Adrenal gland (tissue), 12 donors: ENCODE measurements around the gene GRIN1. TPM values are rescaled to one million over a fixed set of nuclear protein-coding genes. Genes with fewer than 3 reads are reported as not detected.

ENCODE experiments used
- DNase-seq, 7 donors: peaks; one replicate each; pipeline ENCODE4 v3.0.0-alpha.2; 2019 to 2020
- H3K27ac ChIP-seq, 5 donors: fragments of 200-600 bp; sonication (generic) in 4 of 5; 1 replicate in 3 of 5; 2 replicates in 2 of 5; pipeline versions ENCODE4 v1.5.1 to v1.8.0; 2016 to 2020; ENCODE audit warnings: mild to moderate bottlenecking in 1 of 5
- H3K27me3 ChIP-seq: fragments of 200-600 bp; 2 replicates; pipeline ENCODE4 v1.8.0; 2021
- H3K36me3 ChIP-seq, 2 donors: fragments of 200-600 bp; replicated peaks in 1 of 2; 1 replicate in 1 of 2; 2 replicates in 1 of 2; pipeline versions ENCODE4 v1.5.1 to v1.8.0; 2018 to 2022
- H3K4me1 ChIP-seq, 2 donors: fragments of 200-600 bp; replicated peaks in 1 of 2; 1 replicate in 1 of 2; 2 replicates in 1 of 2; pipeline versions ENCODE4 v1.5.1 to v1.8.0; 2018 to 2021
- H3K4me3 ChIP-seq, 4 donors: fragments of 200-600 bp; sonication (generic) in 3 of 4; one replicate each; pipeline ENCODE4 v1.5.1; 2016 to 2018
- H3K9me3 ChIP-seq, 3 donors: fragments of 200-600 bp; sonication (generic) in 1 of 3; replicated peaks in 1 of 3; 1 replicate in 2 of 3; 2 replicates in 1 of 3; pipeline versions ENCODE4 v1.5.1 to v1.8.0; 2016 to 2021
- CTCF ChIP-seq, 6 experiments: fragments of 450-650 bp in 4 of 6; fragments of 200-600 bp in 2 of 6; sonication (generic) in 1 of 6; IDR thresholded peaks; 1 replicate in 5 of 6; 2 replicates in 1 of 6; pipeline versions ENCODE4 v1.5.1 to v1.8.0; 2016 to 2021; ENCODE audit warnings: antibody characterized with exemption in 6 of 6, mild to moderate bottlenecking in 2 of 6, moderate library complexity in 1 of 6
- POLR2A ChIP-seq, 2 donors: fragments of 450-650 bp; IDR thresholded peaks; one replicate each; pipeline ENCODE4 v1.6.1; 2017; ENCODE audit warnings: antibody characterized with exemption in 2 of 2, mild to moderate bottlenecking in 2 of 2, moderate library complexity in 1 of 2
- WGBS, 4 donors: extraction: QIAGEN DNeasy Blood & Tissue Kit in 2 of 4; methylation state at CpG; one replicate each; pipeline versions ENCODE4 v1.1.5 to v1.1.7; 2013 to 2017; 5-methylcytosine and 5-hydroxymethylcytosine counted together
- intact Hi-C, 2 donors: fragments of 100-400 bp; cut with DNase I; formaldehyde crosslinking; loops; one replicate each; pipeline versions ENCODE4 v1.14.1 to v1.15.0; 2022 to 2023
- polyA plus RNA-seq, 3 donors: library from polyadenylated mRNA; stranded (reverse); fragments of 200-250 nt in 2 of 3; fragments of 350-450 nt in 1 of 3; fragmentation: Illumina TruSeq in 1 of 3; extraction: RNeasy Lipid Tissue Mini Kit (QIAGEN cat#74804) in 1 of 3; gene quantifications; one replicate each; pipeline ENCODE4 v1.2.3, GENCODE V29; 2013 to 2014
- total RNA-seq, 9 donors: library from RNA; depleted of rRNA in 4 of 9; stranded (reverse); fragments of >200 nt in 4 of 9; fragments of 120-200 nt in 1 of 9; fragmentation: NEBNext Ultra II Directional in 1 of 9; extraction: Animal tissue kit (Norgen Biotek cat#: 25700) in 1 of 9; gene quantifications; one replicate each; pipeline versions ENCODE4 v1.1.0 to v1.2.4, GENCODE V29; 2013 to 2023
- donor health status: healthy with polysubstance abuse.
- donor health status: Bipolar disorder and iron deficiency.
- donor health status: DM: yes; HTN: yes; CAD: no.
- donor health status: DM: no; HTN: no; CAD: no.
- donor health status: DM: no; HTN: no; CAD: no.
- donor health status: DM: yes; HTN: yes; CAD: no.

The GRIN1 gene
- total and polyA plus RNA-seq, 12 donors = 0.04 to 0.28 (median 0.10) TPM; not detected in 5

GRCh38 chr9:137096785-137097546 is 42.0 kb upstream of the GRIN1 start:
- Histone ChIP-seq H3K9me3 (no peaks in the 10 kb centered on the region), H3K4me1 (no peaks in the 10 kb centered on the region), H3K27me3 (no peaks in the 10 kb centered on the region), H3K27ac (no peak overlapping the region), H3K4me3 (no peak overlapping the region), H3K36me3 (peaks cover 0 to 59% of the 10 kb centered on the region in 2 donors)
- intact Hi-C loops = no loop called here
- whole genome bisulfite sequencing, 4 donors = 91 to 93% (median 91%) methylated on average over 23 to 31 of the region's 31 CpGs
- TF ChIP-seq POLR2A (IDR thresholded peaks at IDR 0.05) (no peak), CTCF (IDR thresholded peaks at IDR 0.05) (no peak)
- DNase-seq = no peak

GRCh38 chr9:137097761-137098462 is 41.0 kb upstream of the GRIN1 start:
- no peak for DNase-seq
- intact Hi-C loops = no loop called here
- H3K4me3 ChIP-seq = no peak overlapping the region
- peaks cover 0 to 59% of the 10 kb centered on the region in 2 donors for H3K36me3 ChIP-seq
- H3K27ac ChIP-seq = no peak overlapping the region
- TF ChIP-seq CTCF (IDR thresholded peaks at IDR 0.05) = no peak
- TF ChIP-seq POLR2A (IDR thresholded peaks at IDR 0.05) = no peak
- no peaks in the 10 kb centered on the region for H3K27me3 ChIP-seq
- H3K9me3 ChIP-seq = no peaks in the 10 kb centered on the region
- no peaks in the 10 kb centered on the region for H3K4me1 ChIP-seq
- WGBS, 4 donors = 89 to 93% (median 90%) methylated on average over 10 to 20 of the region's 20 CpGs

GRCh38 chr9:137099231-137099630 is 39.7 kb upstream of the GRIN1 start:
- Histone ChIP-seq H3K27me3 (no peaks in the 10 kb centered on the region), H3K27ac (no peak overlapping the region), H3K9me3 (no peaks in the 10 kb centered on the region), H3K4me3 (no peak overlapping the region), H3K4me1 (no peaks in the 10 kb centered on the region), H3K36me3 (peaks cover 0 to 69% of the 10 kb centered on the region in 2 donors)
- no peak for DNase-seq
- intact Hi-C loops = no loop called here
- 91 to 95% (median 92%) methylated on average over 11 to 14 of the region's 14 CpGs for WGBS, 4 donors
- TF ChIP-seq POLR2A (IDR thresholded peaks at IDR 0.05) = no peak
- TF ChIP-seq CTCF (IDR thresholded peaks at IDR 0.05) = no peak

GRCh38 chr9:137103206-137103999 is 35.6 kb upstream of the GRIN1 start:
- Histone ChIP-seq H3K36me3 (peaks cover 0 to 84% of the 10 kb centered on the region in 2 donors), H3K27ac (no peak overlapping the region), H3K4me3 (no peak overlapping the region), H3K9me3 (no peaks in the 10 kb centered on the region), H3K4me1 (no peaks in the 10 kb centered on the region), H3K27me3 (no peaks in the 10 kb centered on the region)
- intact Hi-C loops = no loop called here
- no peak for DNase-seq
- WGBS, 4 donors = 90 to 94% (median 92%) methylated on average over 29 to 37 of the region's 37 CpGs
- TF ChIP-seq CTCF (IDR thresholded peaks at IDR 0.05) (no peak), POLR2A (IDR thresholded peaks at IDR 0.05) (no peak)
